Activated CD4-positive, alpha-beta memory T cell treated with anti-CD3 and anti-CD28 coated beads for 36 hours (primary cell): ENCODE measurements around the gene PKHD1. TPM values are rescaled to one million over a fixed set of nuclear protein-coding genes. Genes with fewer than 3 reads are reported as not detected.

Experiments used
- CTCF ChIA-PET: fragments of 350-600 bp; sonication (Branson Sonifier 250); formaldehyde crosslinking; loops from one replicate; lab custom pipeline; 2021; ENCODE audit warnings: antibody characterized with exemption, inconsistent platforms; lab: Charles Lee
- POLR2A ChIA-PET: fragments of 350-600 bp; sonication (Branson Sonifier 250); formaldehyde crosslinking; loops from one replicate; lab custom pipeline; 2021; ENCODE audit warnings: antibody characterized with exemption; lab: Charles Lee
- DNase-seq: peaks from one replicate; pipeline ENCODE4 v3.0.0-alpha.2; 2020
- H3K27ac Mint-ChIP-seq: one replicate; pipeline ENCODE4 v1.8.0; 2021; ENCODE audit warnings: mixed read lengths
- H3K27me3 Mint-ChIP-seq: one replicate; pipeline ENCODE4 v1.8.0; 2021; ENCODE audit warnings: mixed read lengths
- H3K36me3 Mint-ChIP-seq: one replicate; pipeline ENCODE4 v1.8.0; 2021; ENCODE audit warnings: mixed read lengths
- H3K4me1 Mint-ChIP-seq: one replicate; pipeline ENCODE4 v1.8.0; 2021; ENCODE audit warnings: low read depth, mixed read lengths
- H3K4me3 Mint-ChIP-seq: one replicate; pipeline ENCODE4 v1.8.0; 2021; ENCODE audit warnings: mild to moderate bottlenecking, mixed read lengths
- H3K9me3 Mint-ChIP-seq: one replicate; pipeline ENCODE4 v1.8.0; 2021; ENCODE audit warnings: mixed read lengths
- intact Hi-C: fragments of 100-400 bp; cut with micrococcal nuclease; formaldehyde crosslinking; loops from one replicate; pipeline ENCODE4 v1.15.1; 2023
- total RNA-seq, 2 experiments: library from RNA; stranded (reverse); gene quantifications; one replicate each; pipeline ENCODE4 v1.2.3, GENCODE V29; 2021

The PKHD1 gene
- total RNA-seq, 2 experiments from 2014 or later, result 0.02 TPM; not detected in 1

DNA sequence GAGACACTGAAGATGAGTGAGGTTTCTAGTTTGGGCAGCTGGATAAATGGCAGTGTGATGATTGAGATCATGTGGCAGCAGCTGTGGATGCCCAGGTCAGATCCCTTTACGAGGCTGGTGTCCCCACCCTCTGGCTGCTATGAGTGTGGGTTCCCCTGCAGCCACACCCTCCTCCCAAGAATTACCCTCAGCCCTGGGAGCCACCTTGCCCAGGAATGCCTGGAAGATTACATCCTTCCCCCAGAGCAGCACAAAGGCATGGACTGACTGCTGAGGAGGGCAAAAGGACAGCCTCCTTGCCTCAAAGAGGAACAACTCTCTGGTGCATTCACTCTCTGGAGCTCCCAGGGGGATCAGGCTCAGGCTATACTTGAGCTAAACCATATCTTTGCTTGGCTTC is 15.0 kb upstream of the PKHD1 start:
- Mint-ChIP-seq H3K27me3 (peaks cover 25% of the 10 kb centered on the region), H3K4me1 (no peaks in the 10 kb centered on the region), H3K36me3 (no peaks in the 10 kb centered on the region), H3K9me3 (no peaks in the 10 kb centered on the region), H3K27ac (no peak overlapping the region), H3K4me3 (no peak overlapping the region)
- intact Hi-C loops, result no loop called here
- DNase-seq, result no peak
- POLR2A ChIA-PET, result no interaction called here
- CTCF ChIA-PET, result no interaction called here

- Mint-ChIP-seq H3K4me3 (no peak overlapping the region), H3K4me1 (no peaks in the 10 kb centered on the region), H3K27me3 (peaks cover 27% of the 10 kb centered on the region), H3K36me3 (no peaks in the 10 kb centered on the region), H3K27ac (no peak overlapping the region), H3K9me3 (peaks cover 5% of the 10 kb centered on the region)
- POLR2A ChIA-PET, result no interaction called here
- DNase-seq, result no peak
- intact Hi-C loops, result no loop called here
- CTCF ChIA-PET, result no interaction called here
Measured at GRCh38 chr6:52098721-52099120, 11.3 kb upstream of the PKHD1 start.

GRCh38 chr6:52089758-52090348 is 2.4 kb upstream of the PKHD1 start:
- DNase-seq, result no peak
- H3K4me3 Mint-ChIP-seq, result no peak overlapping the region
- intact Hi-C loops, result no loop called here
- POLR2A ChIA-PET, result no interaction called here
- no peaks in the 10 kb centered on the region for H3K36me3 Mint-ChIP-seq
- H3K27me3 Mint-ChIP-seq, result peaks cover 8% of the 10 kb centered on the region
- peaks cover 2% of the 10 kb centered on the region for H3K4me1 Mint-ChIP-seq
- no peak overlapping the region for H3K27ac Mint-ChIP-seq
- H3K9me3 Mint-ChIP-seq, result no peaks in the 10 kb centered on the region
- CTCF ChIA-PET, result no interaction called here

- POLR2A ChIA-PET, result no interaction called here
Measured at GRCh38 chr6:52086741-52087140, 672 bp downstream of the PKHD1 start.

DNA sequence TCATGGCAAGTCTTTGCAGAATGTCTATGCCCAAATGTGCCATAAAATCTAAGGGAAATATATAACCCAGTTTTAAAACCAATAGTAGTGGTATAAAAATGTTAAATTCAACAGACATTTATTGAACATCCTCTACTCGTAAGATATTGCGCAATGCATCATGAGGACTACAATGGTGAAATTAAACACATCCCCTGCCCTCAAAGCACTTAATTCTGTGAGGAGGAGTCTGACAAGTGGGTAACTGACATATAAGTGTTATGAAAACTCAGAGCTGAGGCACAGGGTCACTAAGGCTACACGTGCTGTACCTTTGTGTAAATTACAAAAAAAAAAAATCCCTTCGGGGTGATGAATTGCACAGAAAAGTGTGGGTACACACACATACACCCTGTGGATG is 6.2 kb downstream of the PKHD1 start:
- Mint-ChIP-seq H3K36me3 (no peaks in the 10 kb centered on the region), H3K4me3 (no peak overlapping the region), H3K27me3 (peaks cover 10% of the 10 kb centered on the region), H3K27ac (no peak overlapping the region), H3K4me1 (no peaks in the 10 kb centered on the region), H3K9me3 (no peaks in the 10 kb centered on the region)
- ChIA-PET POLR2A (no interaction called here), CTCF (no interaction called here)
- no peak for DNase-seq
- intact Hi-C loops, result no loop called here

More at GRCh38 chr6:52086741-52087140, 672 bp downstream of the PKHD1 start:
- no peak for DNase-seq
- H3K4me3 Mint-ChIP-seq, result no peak overlapping the region
- peaks cover 8% of the 10 kb centered on the region for H3K27me3 Mint-ChIP-seq
- peaks cover 2% of the 10 kb centered on the region for H3K4me1 Mint-ChIP-seq
- no peak overlapping the region for H3K27ac Mint-ChIP-seq
- no peaks in the 10 kb centered on the region for H3K9me3 Mint-ChIP-seq
- intact Hi-C loops, result no loop called here
- CTCF ChIA-PET, result interaction anchor here (0.9 to 1.2 kb wide), 2 partner anchors 23 to 175 kb away, joined by 3 read pairs; no protein-coding TSS in a partner anchor
- H3K36me3 Mint-ChIP-seq, result no peaks in the 10 kb centered on the region

GRCh38 chr6:52077961-52078625 is 9.3 kb downstream of the PKHD1 start:
- H3K27ac Mint-ChIP-seq, result no peak overlapping the region
- intact Hi-C loops, result no loop called here
- H3K36me3 Mint-ChIP-seq, result no peaks in the 10 kb centered on the region
- no peak for DNase-seq
- no peak overlapping the region for H3K4me3 Mint-ChIP-seq
- no peaks in the 10 kb centered on the region for H3K9me3 Mint-ChIP-seq
- ChIA-PET POLR2A (no interaction called here), CTCF (interaction anchor here (0.9 kb wide), 1 partner anchor 28 kb away, joined by 4 read pairs; no protein-coding TSS in a partner anchor)
- peaks cover 9% of the 10 kb centered on the region for H3K27me3 Mint-ChIP-seq
- no peaks in the 10 kb centered on the region for H3K4me1 Mint-ChIP-seq

DNA sequence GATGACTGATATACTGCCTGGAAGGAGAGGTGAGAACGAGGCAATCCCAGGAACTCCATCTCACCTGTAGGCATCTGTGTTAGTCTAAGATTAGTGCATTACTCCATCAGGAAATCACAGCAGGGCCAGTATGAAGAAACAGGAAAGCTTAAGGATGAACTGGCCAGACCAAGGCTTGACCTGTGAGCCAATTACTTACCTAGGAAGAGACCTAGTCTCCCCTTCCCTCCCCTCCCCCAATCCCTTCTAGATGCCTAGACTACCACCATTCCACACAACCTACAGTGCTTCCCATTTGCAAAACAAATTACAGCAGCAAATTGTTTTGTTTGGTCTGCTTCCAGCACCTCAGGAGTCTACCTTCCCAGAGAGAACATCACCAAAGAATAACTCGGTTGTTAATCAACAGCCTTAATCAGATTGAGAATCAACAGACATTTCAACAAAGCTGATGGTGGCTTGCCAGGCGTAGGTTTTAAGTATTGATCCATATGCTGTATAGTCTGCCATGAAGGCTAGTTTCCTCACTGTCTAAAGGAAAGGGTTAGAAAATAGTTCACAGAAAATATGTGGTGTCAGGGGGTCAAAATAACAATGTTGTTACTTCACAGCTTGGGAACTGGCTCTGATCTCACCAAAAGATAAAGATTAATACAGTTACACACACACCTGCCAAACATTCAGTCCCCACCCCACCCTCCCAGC is 10.1 kb downstream of the PKHD1 start:
- intact Hi-C loops, result no loop called here
- CTCF ChIA-PET, result interaction anchor here (0.6 kb wide), 1 partner anchor 14 kb away, joined by 3 read pairs; no protein-coding TSS in a partner anchor
- DNase-seq, result no peak
- peaks cover 9% of the 10 kb centered on the region for H3K27me3 Mint-ChIP-seq
- no peaks in the 10 kb centered on the region for H3K9me3 Mint-ChIP-seq
- H3K4me1 Mint-ChIP-seq, result no peaks in the 10 kb centered on the region
- POLR2A ChIA-PET, result no interaction called here
- no peak overlapping the region for H3K4me3 Mint-ChIP-seq
- no peak overlapping the region for H3K27ac Mint-ChIP-seq
- no peaks in the 10 kb centered on the region for H3K36me3 Mint-ChIP-seq

GRCh38 chr6:52076791-52077179 is 10.6 kb downstream of the PKHD1 start:
- intact Hi-C loops, result no loop called here
- no peak overlapping the region for H3K4me3 Mint-ChIP-seq
- no peak for DNase-seq
- H3K27ac Mint-ChIP-seq, result no peak overlapping the region
- no peaks in the 10 kb centered on the region for H3K36me3 Mint-ChIP-seq
- H3K27me3 Mint-ChIP-seq, result peaks cover 12% of the 10 kb centered on the region
- ChIA-PET CTCF (no interaction called here), POLR2A (no interaction called here)
- H3K4me1 Mint-ChIP-seq, result no peaks in the 10 kb centered on the region
- H3K9me3 Mint-ChIP-seq, result no peaks in the 10 kb centered on the region

DNA sequence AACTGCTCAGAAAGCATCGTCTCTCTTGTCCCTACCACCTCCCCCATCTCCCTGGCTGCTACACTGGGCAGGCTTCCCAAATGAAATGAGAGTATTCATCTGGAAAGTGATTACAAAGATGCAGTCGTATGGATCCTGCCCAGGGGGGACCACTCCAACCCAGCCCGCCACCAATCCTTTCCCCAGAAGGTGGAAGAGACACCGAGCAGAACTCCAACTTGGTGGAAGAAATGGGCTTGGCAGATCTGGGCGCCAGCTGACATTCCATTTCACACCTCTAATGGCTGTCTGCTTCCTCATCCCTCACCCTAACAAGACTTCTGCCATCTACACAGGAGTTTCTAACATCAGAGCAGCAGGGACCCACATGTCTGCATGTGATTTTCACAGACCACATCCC is 12.7 kb downstream of the PKHD1 start:
- Mint-ChIP-seq H3K4me1 (no peaks in the 10 kb centered on the region), H3K4me3 (no peak overlapping the region), H3K27me3 (peaks cover 11% of the 10 kb centered on the region), H3K27ac (no peak overlapping the region), H3K36me3 (no peaks in the 10 kb centered on the region), H3K9me3 (no peaks in the 10 kb centered on the region)
- CTCF ChIA-PET, result no interaction called here
- intact Hi-C loops, result no loop called here
- POLR2A ChIA-PET, result no interaction called here
- DNase-seq, result no peak

DNA sequence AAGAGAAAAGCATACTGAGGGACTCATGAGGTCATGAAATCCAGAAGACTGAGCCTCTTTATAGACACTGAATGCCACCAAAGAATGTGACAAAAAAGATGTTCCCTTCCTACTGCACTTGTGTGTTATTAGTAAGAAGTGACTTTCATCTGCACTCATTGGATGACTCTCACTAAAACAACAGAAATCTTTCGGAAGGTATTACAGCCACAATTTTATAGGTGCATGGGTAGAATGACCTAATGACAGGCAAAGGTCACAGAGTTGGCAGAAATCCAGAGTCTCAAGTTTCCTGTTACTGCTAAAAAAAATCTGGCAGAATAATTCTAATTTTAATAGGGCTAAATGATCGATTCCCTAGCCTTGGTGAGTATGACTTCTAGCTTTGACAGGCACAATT is 13.3 kb downstream of the PKHD1 start:
- H3K27me3 Mint-ChIP-seq, result peaks cover 11% of the 10 kb centered on the region
- H3K36me3 Mint-ChIP-seq, result no peaks in the 10 kb centered on the region
- ChIA-PET POLR2A (no interaction called here), CTCF (interaction anchor here (1.6 kb wide), 1 partner anchor 10 kb away, joined by 3 read pairs; no protein-coding TSS in a partner anchor)
- H3K9me3 Mint-ChIP-seq, result no peaks in the 10 kb centered on the region
- no peak overlapping the region for H3K4me3 Mint-ChIP-seq
- no peaks in the 10 kb centered on the region for H3K4me1 Mint-ChIP-seq
- DNase-seq, result no peak
- no peak overlapping the region for H3K27ac Mint-ChIP-seq
- intact Hi-C loops, result no loop called here

DNA sequence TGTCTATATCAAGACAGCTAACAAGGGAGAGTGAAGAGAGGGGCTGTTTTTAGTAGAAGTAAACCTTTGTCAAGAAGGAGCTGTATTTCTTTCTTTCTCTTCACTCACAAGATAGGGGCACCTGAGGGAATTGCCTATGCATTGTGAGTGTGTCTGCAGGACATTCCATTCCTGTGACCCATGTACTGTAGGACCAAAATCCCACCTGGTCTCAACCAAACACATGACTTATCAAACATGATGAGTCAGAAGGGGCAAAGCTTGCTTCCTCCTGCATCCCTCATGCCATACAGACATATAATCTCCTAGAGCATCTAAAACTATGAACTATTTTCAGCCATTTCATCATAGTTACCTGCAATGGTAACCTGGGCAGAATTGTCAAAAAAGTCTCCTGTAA is 21.8 kb downstream of the PKHD1 start:
- ChIA-PET POLR2A (no interaction called here), CTCF (no interaction called here)
- no peaks in the 10 kb centered on the region for H3K27me3 Mint-ChIP-seq
- no peak for DNase-seq
- H3K4me3 Mint-ChIP-seq, result no peak overlapping the region
- peaks cover 10% of the 10 kb centered on the region for H3K4me1 Mint-ChIP-seq
- no peak overlapping the region for H3K27ac Mint-ChIP-seq
- intact Hi-C loops, result no loop called here
- no peaks in the 10 kb centered on the region for H3K36me3 Mint-ChIP-seq
- H3K9me3 Mint-ChIP-seq, result no peaks in the 10 kb centered on the region

DNA sequence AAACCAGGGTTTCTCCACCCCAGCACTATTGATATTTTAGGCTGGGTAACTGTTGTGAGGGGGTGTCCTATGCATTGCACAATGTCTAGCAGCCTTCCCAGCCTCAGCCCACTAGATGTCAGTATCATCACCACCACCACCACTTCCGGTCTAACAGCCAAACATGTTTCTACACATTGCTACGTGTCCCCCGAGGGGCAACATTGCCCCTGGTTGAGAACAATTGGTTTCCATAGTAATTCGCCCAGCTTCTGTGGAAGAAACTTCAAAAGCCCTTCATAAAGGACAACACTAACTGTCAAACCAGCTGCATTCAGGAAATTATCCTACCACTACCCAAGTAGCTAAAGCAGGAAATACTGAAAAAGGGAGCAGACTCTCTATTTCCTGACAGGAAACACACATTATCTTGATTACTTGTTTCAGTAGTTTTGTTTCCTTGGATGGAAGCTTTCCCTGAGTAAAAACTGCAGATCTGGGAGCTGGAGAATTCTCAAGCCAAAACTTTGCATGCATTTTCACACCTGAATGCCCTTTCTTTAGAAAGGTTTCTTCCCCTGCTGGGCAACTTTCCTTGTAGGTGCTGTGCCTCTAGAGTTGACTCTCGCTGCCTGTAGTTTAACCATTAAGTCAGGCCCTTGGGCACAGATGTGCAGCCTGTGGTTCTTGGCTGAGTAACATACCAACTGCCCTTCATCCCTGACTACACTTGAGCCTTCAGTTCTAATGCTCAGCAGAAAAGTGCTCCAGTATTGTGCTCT is 23.6 kb downstream of the PKHD1 start:
- CTCF ChIA-PET, result interaction anchor here (0.5 to 2.8 kb wide), 23 partner anchors 9 to 611 kb away, joined by 3 to 26 read pairs (median 3); no protein-coding TSS in a partner anchor
- no peaks in the 10 kb centered on the region for H3K36me3 Mint-ChIP-seq
- peaks cover 10% of the 10 kb centered on the region for H3K4me1 Mint-ChIP-seq
- H3K4me3 Mint-ChIP-seq, result no peak overlapping the region
- H3K27me3 Mint-ChIP-seq, result no peaks in the 10 kb centered on the region
- POLR2A ChIA-PET, result no interaction called here
- peak; percentile 76 for DNase-seq
- H3K9me3 Mint-ChIP-seq, result no peaks in the 10 kb centered on the region
- peak overlapping the region; percentile 38 for H3K27ac Mint-ChIP-seq
- intact Hi-C loops, result loop anchor here (1.0 to 5.0 kb wide), 4 partner anchors 79 to 189 kb away; no protein-coding TSS in a partner anchor
